Endothelial cell of umbilical vein (primary cell): ENCODE results near the gene GIMAP2.

ENCODE experiments used
- JUN ChIP-seq: IDR thresholded peaks from 2 replicates; pipeline ENCODE4 v1.6.1; 2011; ENCODE audit warnings: borderline replicate concordance, low read depth; ENCODE audit not compliant: insufficient read length, insufficient read depth
- POLR2A ChIP-seq: IDR thresholded peaks from 2 replicates; pipeline ENCODE4 v1.6.1; 2012; ENCODE audit warnings: low read depth, mild to moderate bottlenecking, control low read depth, low read length
- TF ChIP-seq, protein P1 (sequence below), 2 donors: IDR thresholded peaks; 1 replicate in 1 of 2; 2 replicates in 1 of 2; pipeline ENCODE4 v1.5.1; 2011; ENCODE audit warnings: low read length in 2 of 2, mild to moderate bottlenecking in 2 of 2, moderate library complexity in 2 of 2, control low read depth in 1 of 2, inconsistent platforms in 1 of 2, low read depth in 1 of 2; ENCODE audit not compliant: insufficient read depth in 1 of 2; ENCODE audit errors: extremely low read depth in 1 of 2

DNA sequence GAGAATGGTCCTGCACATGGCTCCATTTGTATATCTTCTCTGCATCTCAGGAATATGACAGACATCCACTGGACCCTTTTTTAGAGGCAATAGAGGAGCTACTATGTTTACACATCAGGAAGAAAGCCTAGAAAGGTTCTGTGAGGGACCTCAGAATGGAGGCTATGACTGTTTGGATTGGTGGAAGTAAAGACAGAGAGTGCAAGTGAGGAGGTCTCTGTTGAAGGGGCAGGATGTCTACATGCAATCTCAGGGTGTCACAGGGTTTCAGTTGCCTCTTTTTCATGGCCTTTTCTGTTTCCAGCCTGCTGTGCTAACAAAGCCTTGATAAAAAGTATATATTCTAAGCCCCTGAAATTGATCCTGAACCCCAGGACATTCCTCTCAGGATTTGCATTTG is 43.7 kb upstream of the GIMAP2 start:
- TF ChIP-seq POLR2A = no peak
- TF ChIP-seq JUN = no peak
- TF ChIP-seq, protein P1, sequence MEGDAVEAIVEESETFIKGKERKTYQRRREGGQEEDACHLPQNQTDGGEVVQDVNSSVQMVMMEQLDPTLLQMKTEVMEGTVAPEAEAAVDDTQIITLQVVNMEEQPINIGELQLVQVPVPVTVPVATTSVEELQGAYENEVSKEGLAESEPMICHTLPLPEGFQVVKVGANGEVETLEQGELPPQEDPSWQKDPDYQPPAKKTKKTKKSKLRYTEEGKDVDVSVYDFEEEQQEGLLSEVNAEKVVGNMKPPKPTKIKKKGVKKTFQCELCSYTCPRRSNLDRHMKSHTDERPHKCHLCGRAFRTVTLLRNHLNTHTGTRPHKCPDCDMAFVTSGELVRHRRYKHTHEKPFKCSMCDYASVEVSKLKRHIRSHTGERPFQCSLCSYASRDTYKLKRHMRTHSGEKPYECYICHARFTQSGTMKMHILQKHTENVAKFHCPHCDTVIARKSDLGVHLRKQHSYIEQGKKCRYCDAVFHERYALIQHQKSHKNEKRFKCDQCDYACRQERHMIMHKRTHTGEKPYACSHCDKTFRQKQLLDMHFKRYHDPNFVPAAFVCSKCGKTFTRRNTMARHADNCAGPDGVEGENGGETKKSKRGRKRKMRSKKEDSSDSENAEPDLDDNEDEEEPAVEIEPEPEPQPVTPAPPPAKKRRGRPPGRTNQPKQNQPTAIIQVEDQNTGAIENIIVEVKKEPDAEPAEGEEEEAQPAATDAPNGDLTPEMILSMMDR (IDR thresholded peaks at IDR 0.05; ENCODE audit: extremely low read depth in 1 of 2, insufficient read depth in 1 of 2, low read depth in 1 of 2, low read length in 2 of 2) = no peak
